IgD-negative memory B cell (primary cell): ENCODE data around the gene ALG12. TPM values are rescaled to one million over a fixed set of nuclear protein-coding genes. Genes with fewer than 3 reads are reported as not detected.
A peak's percentile ranks its signal among the peaks of the same experiment; 100 is the strongest.

Experiments used
- H3K27ac Mint-ChIP-seq, 3 donors: one replicate each; pipeline ENCODE4 v1.8.0; 2020 to 2022; ENCODE audit warnings: mild to moderate bottlenecking in 3 of 3, mixed read lengths in 3 of 3, moderate library complexity in 1 of 3
- H3K27me3 Mint-ChIP-seq: one replicate; pipeline ENCODE4 v1.8.0; 2021; ENCODE audit warnings: mixed read lengths
- H3K36me3 Mint-ChIP-seq: one replicate; pipeline ENCODE4 v1.8.0; 2020; ENCODE audit warnings: mild to moderate bottlenecking, mixed read lengths
- H3K4me1 Mint-ChIP-seq, 3 donors: one replicate each; pipeline ENCODE4 v1.8.0; 2020 to 2022; ENCODE audit warnings: mixed read lengths in 3 of 3, mild to moderate bottlenecking in 1 of 3
- H3K4me3 Mint-ChIP-seq, 4 donors: one replicate each; pipeline ENCODE4 v1.8.0; 2020 to 2022; ENCODE audit warnings: mild to moderate bottlenecking in 4 of 4, mixed read lengths in 4 of 4, moderate library complexity in 3 of 4
- H3K9me3 Mint-ChIP-seq, 3 donors: one replicate each; pipeline ENCODE4 v1.8.0; 2020 to 2021; ENCODE audit warnings: mixed read lengths in 3 of 3, mild to moderate bottlenecking in 1 of 3
- polyA plus RNA-seq: library from polyadenylated mRNA; unstranded; fragments of 300-500 nt; fragmentation: Illumina TruSeq; gene quantifications from one replicate; pipeline ENCODE4 v1.2.3, GENCODE V29; 2021

The ALG12 gene
- polyA plus RNA-seq, 1 donor from 2014 or later = 13.4 TPM

DNA sequence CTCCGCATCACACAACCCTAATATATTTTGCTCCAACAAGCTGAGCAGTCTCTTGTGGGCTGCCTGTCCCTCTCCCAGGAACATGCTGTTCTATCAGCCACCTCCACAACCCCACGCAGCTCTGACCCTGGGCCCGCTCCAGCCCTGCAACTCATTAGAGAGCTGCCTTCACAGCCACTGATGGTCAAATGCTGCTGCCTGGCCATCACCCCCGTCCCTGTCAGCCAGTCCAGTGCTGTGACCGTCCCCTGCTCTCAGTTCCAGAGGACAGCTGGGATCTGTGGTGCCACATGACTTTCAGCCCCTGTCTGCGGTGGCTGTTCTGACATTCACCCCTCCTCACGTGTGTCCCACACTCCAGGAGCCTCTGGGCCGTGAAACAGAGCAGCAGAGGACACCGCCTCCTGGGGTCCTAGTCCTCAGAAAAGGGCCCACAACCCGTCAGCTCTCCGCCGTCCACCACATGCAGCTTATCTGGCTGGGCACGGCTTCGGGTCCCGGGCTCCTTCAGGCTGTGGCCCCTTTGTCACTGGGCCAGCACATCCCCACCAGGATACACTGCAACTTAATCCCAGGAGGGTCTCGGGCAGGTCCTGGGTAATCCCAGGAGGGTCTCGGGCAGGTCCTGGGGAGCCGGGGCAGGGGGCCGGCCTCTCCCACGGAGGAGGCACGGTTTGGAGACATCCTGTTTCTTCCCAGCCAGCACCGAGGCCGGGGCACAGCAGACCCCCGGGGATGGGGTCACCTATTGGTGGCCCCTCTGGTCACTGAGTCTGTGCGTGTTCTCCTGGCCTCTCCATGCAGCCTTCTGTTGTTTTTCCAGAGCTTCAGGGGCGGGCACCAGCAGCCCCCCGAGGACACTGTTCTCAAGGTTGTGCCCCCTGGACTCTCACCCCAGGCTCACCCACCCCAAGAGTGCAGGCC lies 15.3 kb upstream of the ALG12 start:
- peak overlapping the region; percentile 74 to 90 (median 78) for H3K4me3 Mint-ChIP-seq
- H3K27me3 Mint-ChIP-seq = no peaks in the 10 kb centered on the region
- H3K4me1 Mint-ChIP-seq = peaks cover 6 to 31% (median 24%) of the 10 kb centered on the region in 3 donors
- H3K9me3 Mint-ChIP-seq = no peaks in the 10 kb centered on the region
- no peaks in the 10 kb centered on the region for H3K36me3 Mint-ChIP-seq
- H3K27ac Mint-ChIP-seq = peak overlapping the region; percentile 90 to 94 (median 92)

DNA sequence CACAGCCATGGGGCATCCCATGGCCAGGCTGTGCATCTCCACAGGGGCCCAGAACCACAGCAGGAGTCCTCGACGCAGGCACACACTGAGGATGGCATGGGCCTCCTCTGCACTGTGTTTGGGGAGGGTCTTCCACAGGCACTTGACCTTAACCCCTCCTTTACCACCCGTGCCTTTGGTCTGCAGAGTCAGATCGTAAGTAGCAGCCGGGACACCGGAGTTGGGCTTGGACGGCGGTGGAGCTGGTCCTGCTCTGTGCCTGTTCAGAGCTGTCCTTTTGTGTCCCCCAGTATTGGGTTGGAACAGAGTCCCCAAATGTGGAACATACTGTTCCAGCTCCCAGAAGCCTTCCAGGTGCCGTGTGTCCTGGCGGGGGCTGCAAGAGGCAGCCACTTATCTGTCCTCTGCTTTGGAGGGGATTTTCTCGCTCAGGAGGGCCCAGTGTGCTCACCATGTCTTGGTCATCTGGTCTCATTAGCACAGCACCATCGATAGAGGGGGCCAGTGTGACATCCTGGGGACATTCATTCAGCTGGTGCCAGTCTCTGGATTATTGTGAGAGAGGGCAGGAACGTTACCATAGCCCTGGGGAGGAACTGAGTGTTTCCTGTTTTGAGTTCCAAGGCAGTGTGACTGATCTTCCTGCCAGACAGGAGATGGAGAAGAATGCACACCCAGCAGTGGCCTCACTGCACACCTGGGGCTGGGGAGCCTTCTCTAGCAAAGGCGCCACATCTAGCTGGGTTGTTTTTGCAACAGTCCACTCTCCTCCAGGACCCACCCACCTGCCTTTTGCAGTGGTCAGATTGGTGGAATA lies 12.6 kb upstream of the ALG12 start:
- Mint-ChIP-seq H3K27ac (peak overlapping the region; percentile 90 to 98 (median 94)), H3K9me3 (no peaks in the 10 kb centered on the region), H3K4me1 (peaks cover 11 to 39% (median 35%) of the 10 kb centered on the region in 3 donors), H3K4me3 (peak overlapping the region; percentile 68 to 87 (median 80)), H3K27me3 (no peaks in the 10 kb centered on the region), H3K36me3 (no peaks in the 10 kb centered on the region)

DNA sequence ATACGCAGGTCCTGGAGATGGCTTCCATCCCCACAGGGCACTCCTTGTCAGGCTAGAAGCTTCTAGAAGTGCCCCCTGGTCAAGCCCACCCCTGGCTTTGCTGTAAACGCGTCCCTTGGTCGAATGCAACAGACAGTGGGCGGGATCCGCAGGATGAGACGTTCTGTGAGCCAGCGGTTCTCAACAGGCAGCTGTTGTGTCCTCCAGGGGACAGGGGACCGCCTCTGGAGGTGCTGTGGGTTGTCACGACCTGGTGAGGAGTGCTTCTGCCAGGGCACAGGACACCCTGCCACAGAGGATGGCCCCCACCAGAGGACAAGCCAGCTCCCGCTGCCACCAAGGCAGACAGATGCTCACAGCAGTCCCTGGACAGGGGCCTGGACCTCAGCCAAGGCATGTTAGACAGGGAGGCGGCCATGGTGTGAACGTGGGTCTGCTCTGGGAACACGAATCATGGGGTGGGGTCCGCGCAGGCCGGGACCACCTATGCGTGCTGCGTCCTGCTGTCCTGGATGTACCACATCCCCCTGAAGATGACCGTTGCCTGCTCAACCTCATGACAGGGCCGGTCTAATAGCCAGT lies 11.8 kb upstream of the ALG12 start:
- Mint-ChIP-seq H3K4me3 (peak overlapping the region in 3 of 4 donors; percentile 54 to 87 (median 80)), H3K36me3 (no peaks in the 10 kb centered on the region), H3K9me3 (no peaks in the 10 kb centered on the region), H3K27me3 (no peaks in the 10 kb centered on the region), H3K4me1 (peaks cover 18 to 45% (median 40%) of the 10 kb centered on the region in 3 donors), H3K27ac (peak overlapping the region; percentile 90 to 98 (median 94))

DNA sequence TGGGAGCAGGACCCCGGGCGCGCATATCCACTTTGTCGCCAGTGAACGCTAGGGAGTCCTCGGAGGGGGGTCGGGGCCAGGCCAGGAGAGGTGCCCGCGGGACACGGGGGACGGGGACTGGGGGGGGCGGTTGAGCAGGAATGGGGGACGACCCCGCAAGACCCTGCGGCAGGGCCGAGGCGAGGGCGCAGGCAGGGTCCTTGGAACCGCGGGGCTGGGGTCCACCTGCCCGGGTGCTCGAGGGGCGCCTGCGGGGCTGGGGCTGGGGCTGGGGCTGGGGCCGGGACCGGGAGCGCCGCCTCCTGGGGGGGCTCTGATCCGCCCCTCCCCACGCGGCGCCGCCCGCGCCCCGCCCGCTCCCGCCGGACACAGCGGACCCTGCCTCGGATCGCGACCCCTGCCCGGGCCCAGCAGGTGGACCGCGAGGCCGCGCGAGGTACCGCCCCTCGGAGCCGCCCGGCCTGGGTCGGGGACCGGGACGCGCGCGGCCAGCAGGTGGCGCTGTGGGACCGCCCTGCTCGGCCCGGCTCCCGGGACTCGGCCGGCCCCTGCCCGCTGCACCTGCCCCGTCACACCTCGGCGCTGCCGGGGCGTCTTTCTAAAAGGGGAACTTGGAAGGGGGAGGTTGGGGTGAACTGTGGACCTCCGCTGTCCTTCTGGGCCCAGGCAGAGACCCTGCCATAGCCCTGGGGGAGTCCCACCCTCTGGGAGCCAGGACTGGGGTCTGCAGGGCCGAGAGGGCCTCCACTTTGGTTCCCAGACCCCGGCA lies 11.2 kb upstream of the ALG12 start:
- no peaks in the 10 kb centered on the region for H3K9me3 Mint-ChIP-seq
- peak overlapping the region; percentile 90 to 98 (median 94) for H3K27ac Mint-ChIP-seq
- no peaks in the 10 kb centered on the region for H3K27me3 Mint-ChIP-seq
- peak overlapping the region in 3 of 4 donors; percentile 32 to 80 (median 54) for H3K4me3 Mint-ChIP-seq
- H3K36me3 Mint-ChIP-seq = no peaks in the 10 kb centered on the region
- H3K4me1 Mint-ChIP-seq = peaks cover 20 to 48% (median 41%) of the 10 kb centered on the region in 3 donors

DNA sequence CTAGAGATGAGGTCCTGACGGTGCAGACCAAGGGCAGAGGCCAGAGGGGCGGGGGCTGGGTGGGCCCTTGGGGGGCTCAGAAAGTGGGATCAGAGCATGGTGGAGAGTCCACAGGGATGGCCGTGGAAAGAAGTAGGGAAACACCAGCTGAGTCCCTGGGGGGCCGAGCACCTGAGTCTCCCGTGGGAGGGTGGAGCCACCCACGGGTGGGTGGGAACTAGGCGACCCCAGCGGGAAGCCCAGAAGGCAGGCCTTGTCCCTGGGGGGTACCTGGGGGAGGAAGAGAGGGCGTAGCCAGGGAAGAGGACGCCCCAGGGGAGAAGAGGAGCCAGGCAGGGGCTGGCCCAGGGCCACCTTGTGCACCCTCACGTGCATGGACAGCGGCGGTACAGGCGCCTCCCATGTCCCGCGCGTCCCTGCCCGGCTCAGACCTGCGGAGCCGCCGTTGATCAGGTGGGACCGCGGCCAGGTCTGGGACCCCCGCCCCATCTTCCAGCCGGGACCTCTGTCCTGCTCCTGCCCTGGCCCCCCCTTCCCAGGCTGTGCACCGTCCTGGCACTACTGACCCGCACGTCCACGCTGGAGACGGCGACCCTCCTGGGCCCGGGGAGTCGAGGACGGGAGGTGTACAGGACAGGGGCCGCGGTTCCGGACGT lies 10.4 kb upstream of the ALG12 start:
- no peaks in the 10 kb centered on the region for H3K9me3 Mint-ChIP-seq
- peak overlapping the region in 1 of 4 donors; percentile 32 for H3K4me3 Mint-ChIP-seq
- H3K27me3 Mint-ChIP-seq = no peaks in the 10 kb centered on the region
- H3K27ac Mint-ChIP-seq = no peak overlapping the region
- no peaks in the 10 kb centered on the region for H3K36me3 Mint-ChIP-seq
- H3K4me1 Mint-ChIP-seq = peaks cover 24 to 52% (median 43%) of the 10 kb centered on the region in 3 donors

DNA sequence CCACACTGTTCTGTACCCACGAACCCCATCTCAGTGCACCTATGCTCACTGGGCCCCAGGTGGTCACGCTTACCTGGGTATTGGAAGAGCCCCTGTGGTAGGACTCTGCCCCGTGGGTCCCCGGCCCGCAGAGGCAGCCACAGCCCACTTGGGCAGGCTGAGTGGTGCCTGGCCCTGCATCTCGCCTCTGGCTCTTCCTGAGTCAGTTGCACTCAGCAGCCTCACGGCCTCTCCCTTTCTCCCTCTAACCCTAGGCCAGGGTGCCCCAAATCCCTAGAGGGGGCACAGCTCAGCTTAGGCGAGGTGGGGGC lies 9.9 kb upstream of the ALG12 start:
- no peak overlapping the region for H3K27ac Mint-ChIP-seq
- H3K9me3 Mint-ChIP-seq = no peaks in the 10 kb centered on the region
- peak overlapping the region in 3 of 4 donors; percentile 4 to 55 (median 47) for H3K4me3 Mint-ChIP-seq
- no peaks in the 10 kb centered on the region for H3K27me3 Mint-ChIP-seq
- no peaks in the 10 kb centered on the region for H3K36me3 Mint-ChIP-seq
- H3K4me1 Mint-ChIP-seq = peaks cover 29 to 53% (median 43%) of the 10 kb centered on the region in 3 donors

DNA sequence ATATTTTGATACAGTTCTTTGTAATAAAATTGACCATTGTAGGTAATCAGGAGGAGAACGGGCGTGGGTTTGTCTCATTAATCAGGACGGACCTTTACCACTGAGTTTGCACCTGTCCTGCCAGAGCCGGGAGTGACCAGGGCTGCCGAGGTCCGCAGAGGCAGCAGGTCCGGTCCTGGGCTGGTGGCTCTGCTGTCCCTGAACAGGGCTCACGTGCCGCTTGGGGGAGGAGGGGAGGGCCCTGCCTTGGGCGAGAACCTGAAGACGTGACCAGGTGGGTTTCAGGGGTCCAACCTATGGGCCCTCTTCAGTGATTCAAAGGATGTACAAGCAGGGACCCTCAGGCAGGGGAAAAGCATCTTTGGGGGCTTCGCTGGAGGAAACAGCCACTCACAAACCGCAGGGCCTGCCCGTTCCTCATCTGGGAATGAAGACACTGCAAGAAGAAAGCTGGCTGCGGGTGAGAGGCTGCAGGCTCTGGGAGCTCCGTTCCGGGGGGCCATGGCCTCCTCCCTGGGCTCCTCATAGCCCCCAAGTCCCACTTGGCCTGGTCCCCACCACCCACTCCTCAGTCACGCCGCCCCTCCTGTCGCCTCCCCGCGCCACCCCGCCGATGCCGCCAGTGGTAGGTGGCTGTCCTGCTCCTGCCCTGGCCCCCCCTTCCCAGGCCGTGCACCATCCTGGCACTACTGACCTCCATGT lies 9.4 kb upstream of the ALG12 start:
- H3K4me1 Mint-ChIP-seq = peaks cover 29 to 50% (median 38%) of the 10 kb centered on the region in 3 donors
- H3K27me3 Mint-ChIP-seq = no peaks in the 10 kb centered on the region
- H3K9me3 Mint-ChIP-seq = no peaks in the 10 kb centered on the region
- H3K27ac Mint-ChIP-seq = peak overlapping the region; percentile 81 to 97 (median 87)
- H3K36me3 Mint-ChIP-seq = no peaks in the 10 kb centered on the region
- peak overlapping the region in 3 of 4 donors; percentile 55 to 66 (median 62) for H3K4me3 Mint-ChIP-seq

DNA sequence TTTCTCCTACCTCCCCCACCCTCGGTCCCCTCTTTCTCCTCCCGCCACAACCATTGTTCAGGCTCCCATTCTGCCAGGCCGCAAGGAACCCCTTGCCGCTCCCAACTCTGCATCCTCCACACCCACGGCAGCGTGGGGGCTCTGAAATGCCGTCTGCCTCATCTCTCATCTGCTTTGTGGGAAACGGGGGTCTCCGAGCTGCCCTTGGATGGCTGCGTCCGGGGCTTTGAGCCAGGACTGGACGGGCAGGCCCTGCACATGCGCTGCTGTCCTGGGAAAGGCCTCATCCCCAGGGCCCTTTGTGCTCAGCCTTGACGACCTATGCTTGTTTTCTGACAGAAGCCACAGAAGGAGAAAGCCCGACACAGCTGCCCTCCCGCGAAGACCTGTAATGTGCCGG lies 8.7 kb upstream of the ALG12 start:
- peak overlapping the region; percentile 81 to 97 (median 87) for H3K27ac Mint-ChIP-seq
- no peaks in the 10 kb centered on the region for H3K36me3 Mint-ChIP-seq
- peak overlapping the region in 3 of 4 donors; percentile 59 to 66 (median 62) for H3K4me3 Mint-ChIP-seq
- H3K4me1 Mint-ChIP-seq = peaks cover 29 to 50% (median 38%) of the 10 kb centered on the region in 3 donors
- H3K9me3 Mint-ChIP-seq = no peaks in the 10 kb centered on the region
- H3K27me3 Mint-ChIP-seq = no peaks in the 10 kb centered on the region

DNA sequence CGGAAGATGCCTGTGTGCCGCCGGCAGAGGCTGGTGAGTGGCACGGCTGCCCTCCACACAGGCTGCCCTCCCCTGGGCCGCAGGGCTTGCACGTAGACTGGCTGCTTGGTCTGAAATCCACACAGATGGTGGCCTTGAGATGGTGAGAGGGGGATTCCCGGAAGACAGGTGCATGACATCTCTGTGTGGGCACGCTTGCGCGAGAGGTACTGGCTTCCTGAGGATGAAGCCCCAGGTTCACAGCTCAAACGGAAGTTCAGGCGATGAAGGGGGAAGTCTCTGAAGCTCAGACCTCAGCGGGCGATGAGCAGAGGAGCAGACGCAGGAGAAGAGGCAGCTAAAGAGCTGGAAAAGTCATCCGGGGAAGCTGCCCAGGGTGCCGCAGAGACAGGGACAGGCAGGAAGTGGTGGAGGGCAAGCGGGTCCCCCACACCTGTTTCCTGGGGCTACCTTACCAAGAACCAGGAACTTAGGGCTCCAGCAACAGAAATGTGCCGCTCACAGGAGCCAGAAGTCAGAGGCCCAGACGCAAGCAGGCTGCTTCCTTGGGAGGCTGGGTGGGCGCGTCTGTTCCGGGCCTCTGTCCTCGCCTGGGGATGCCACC lies 7.4 kb upstream of the ALG12 start:
- peaks cover 23 to 40% (median 27%) of the 10 kb centered on the region in 3 donors for H3K4me1 Mint-ChIP-seq
- H3K27me3 Mint-ChIP-seq = no peaks in the 10 kb centered on the region
- H3K36me3 Mint-ChIP-seq = peaks cover 2% of the 10 kb centered on the region
- no peaks in the 10 kb centered on the region for H3K9me3 Mint-ChIP-seq
- H3K27ac Mint-ChIP-seq = peak overlapping the region; percentile 93 to 100 (median 95)
- peak overlapping the region; percentile 69 to 87 (median 86) for H3K4me3 Mint-ChIP-seq

DNA sequence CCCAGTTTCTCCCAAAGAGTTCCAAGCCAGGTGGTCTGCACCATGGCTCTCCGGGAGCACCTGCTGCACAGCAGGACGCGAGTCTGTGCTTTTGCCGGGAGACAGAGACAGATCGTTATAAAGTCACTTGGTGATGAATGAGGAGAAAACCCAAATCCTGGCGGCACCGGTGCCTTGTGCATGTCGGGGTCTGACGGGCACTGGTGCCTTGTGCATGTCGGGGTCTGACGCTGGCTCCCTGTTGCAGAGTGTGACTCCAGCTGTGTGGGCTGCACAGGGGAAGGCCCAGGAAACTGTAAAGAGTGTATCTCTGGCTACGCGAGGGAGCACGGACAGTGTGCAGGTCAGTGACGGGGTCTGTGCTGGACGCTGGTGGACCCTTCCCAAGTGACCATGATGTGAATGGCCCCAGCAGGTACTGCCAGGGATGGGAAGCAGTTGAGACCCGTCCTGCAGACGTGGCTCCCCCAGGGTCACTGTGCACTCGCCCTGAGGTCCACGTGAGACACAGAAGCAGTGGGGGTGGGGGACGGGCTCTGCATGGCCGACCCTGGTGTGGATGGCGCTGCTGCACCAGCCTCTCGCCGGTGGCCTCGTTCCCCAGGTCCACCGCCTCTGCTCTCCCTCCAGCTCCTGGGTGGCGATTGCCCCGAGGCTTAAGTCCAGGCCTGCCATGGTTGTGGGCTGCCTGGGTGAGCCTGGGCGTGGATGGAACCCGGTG lies 6.0 kb upstream of the ALG12 start:
- Mint-ChIP-seq H3K4me3 (peak overlapping the region; percentile 37 to 92 (median 86)), H3K27me3 (no peaks in the 10 kb centered on the region), H3K4me1 (peaks cover 22 to 34% (median 30%) of the 10 kb centered on the region in 3 donors), H3K27ac (peak overlapping the region; percentile 87 to 100 (median 97)), H3K36me3 (peaks cover 2% of the 10 kb centered on the region), H3K9me3 (no peaks in the 10 kb centered on the region)

DNA sequence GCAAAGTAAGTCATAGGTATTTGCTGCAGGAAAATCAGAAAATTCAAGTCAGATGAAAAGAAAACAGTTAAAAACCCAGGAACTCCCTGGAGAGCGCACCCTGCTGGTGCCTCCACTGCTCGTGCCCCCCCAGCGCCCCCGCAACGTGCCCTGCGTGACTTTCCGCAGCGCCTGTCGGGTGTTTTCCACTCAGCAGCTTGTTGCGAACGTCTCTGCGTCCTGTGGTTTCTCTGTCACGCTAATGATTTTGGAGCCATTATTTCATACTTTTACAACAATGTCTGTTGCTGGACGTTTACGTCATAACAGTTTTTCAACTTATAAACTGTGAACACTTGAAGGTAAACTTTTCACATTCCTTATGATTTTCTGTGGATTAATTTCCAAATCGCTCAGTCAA lies 5.2 kb upstream of the ALG12 start:
- H3K27ac Mint-ChIP-seq = peak overlapping the region; percentile 87 to 97 (median 91)
- peaks cover 22 to 34% (median 30%) of the 10 kb centered on the region in 3 donors for H3K4me1 Mint-ChIP-seq
- H3K27me3 Mint-ChIP-seq = no peaks in the 10 kb centered on the region
- no peaks in the 10 kb centered on the region for H3K9me3 Mint-ChIP-seq
- H3K4me3 Mint-ChIP-seq = peak overlapping the region in 3 of 4 donors; percentile 45 to 92 (median 61)
- peaks cover 2% of the 10 kb centered on the region for H3K36me3 Mint-ChIP-seq

DNA sequence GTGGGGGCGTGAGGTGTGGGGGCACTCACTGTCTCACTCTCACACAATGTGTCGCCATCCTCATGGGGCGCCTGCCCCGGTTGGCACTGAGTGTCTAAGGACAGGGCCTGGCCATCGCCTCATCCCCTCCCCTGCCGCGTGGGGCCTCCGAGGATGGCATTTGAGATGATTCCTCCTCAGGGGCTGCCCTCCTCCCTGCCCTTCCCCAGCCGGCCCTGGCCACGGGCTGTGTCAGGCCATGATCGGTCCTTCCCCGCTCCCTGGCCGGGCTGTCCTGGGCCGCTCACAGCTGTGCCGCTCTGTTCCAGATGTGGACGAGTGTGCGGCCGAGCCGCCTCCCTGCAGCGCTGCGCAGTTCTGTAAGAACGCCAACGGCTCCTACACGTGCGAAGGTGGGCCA lies 4.7 kb upstream of the ALG12 start:
- Mint-ChIP-seq H3K36me3 (peaks cover 2% of the 10 kb centered on the region), H3K4me1 (peaks cover 22 to 34% (median 30%) of the 10 kb centered on the region in 3 donors), H3K4me3 (peak overlapping the region in 1 of 4 donors; percentile 92), H3K27ac (peak overlapping the region in 2 of 3 donors; percentile 87 to 97), H3K27me3 (no peaks in the 10 kb centered on the region), H3K9me3 (no peaks in the 10 kb centered on the region)
